Embryonic facial prominence (tissue), 1 donor: ENCODE results near the gene RHOC.
"Not testable (repeated sequence)": the region's sequence is repeated elsewhere in the genome, so short reads cannot be mapped to it uniquely, and the experiment has no call there.

Source experiments
- DNase-seq: peaks from one replicate; pipeline ENCODE4 v3.0.0-alpha.2; 2016; ENCODE audit errors: extremely low spot score

The RHOC gene

GRCh38 chr1:112706505-112707220 lies at the start of gene RHOC:
Gene RHOC (minus strand): TSS chr1:112707127. CDS start chr1:112703799, 3,328 bp downstream.
- no peak for DNase-seq

GRCh38 chr1:112754116-112754628 lies 47.2 kb upstream of the RHOC start:
- DNase-seq = no peak

- no peak for DNase-seq
Measured at GRCh38 chr1:112748396-112748795, 41.5 kb upstream of the RHOC start.

- DNase-seq = no peak
Measured at GRCh38 chr1:112744009-112744578, 37.2 kb upstream of the RHOC start.

GRCh38 chr1:112743174-112744008 lies 36.5 kb upstream of the RHOC start:
- no peak for DNase-seq

- no peak for DNase-seq
Measured at GRCh38 chr1:112737573-112737972, 30.6 kb upstream of the RHOC start.

GRCh38 chr1:112735752-112736151 lies 28.8 kb upstream of the RHOC start:
- DNase-seq = no peak

- no peak for DNase-seq
Measured at GRCh38 chr1:112731451-112731850, 24.5 kb upstream of the RHOC start.

GRCh38 chr1:112729909-112730308 lies 23.0 kb upstream of the RHOC start:
- no peak for DNase-seq

- DNase-seq = not testable (repeated sequence)
Measured at GRCh38 chr1:112729011-112729410, 22.1 kb upstream of the RHOC start.

GRCh38 chr1:112728306-112728971 lies 21.5 kb upstream of the RHOC start:
- DNase-seq = not testable (repeated sequence)

GRCh38 chr1:112727716-112728115 lies 20.8 kb upstream of the RHOC start:
- no peak for DNase-seq

GRCh38 chr1:112724240-112724639 lies 17.3 kb upstream of the RHOC start:
- not testable (repeated sequence) for DNase-seq

GRCh38 chr1:112723511-112723839 lies 16.5 kb upstream of the RHOC start:
- no peak for DNase-seq

GRCh38 chr1:112722601-112723510 lies 15.9 kb upstream of the RHOC start:
- DNase-seq = no peak

GRCh38 chr1:112721966-112722524 lies 15.1 kb upstream of the RHOC start:
- DNase-seq = no peak

- not testable (repeated sequence) for DNase-seq
Measured at GRCh38 chr1:112721294-112721693, 14.4 kb upstream of the RHOC start.

GRCh38 chr1:112720800-112721199 lies 13.9 kb upstream of the RHOC start:
- no peak for DNase-seq

- DNase-seq = no peak
Measured at GRCh38 chr1:112719706-112720105, 12.8 kb upstream of the RHOC start.

GRCh38 chr1:112718691-112719418 lies 11.9 kb upstream of the RHOC start:
- DNase-seq = no peak
